ENCODE data around the gene SHISA7. TPM values are rescaled to one million over a fixed set of nuclear protein-coding genes. Genes with fewer than 3 reads are reported as not detected.
A peak's percentile ranks its signal among the peaks of the same experiment; 100 is the strongest.

The SHISA7 gene
- total and polyA plus RNA-seq, 8 donors: not detected

DNA sequence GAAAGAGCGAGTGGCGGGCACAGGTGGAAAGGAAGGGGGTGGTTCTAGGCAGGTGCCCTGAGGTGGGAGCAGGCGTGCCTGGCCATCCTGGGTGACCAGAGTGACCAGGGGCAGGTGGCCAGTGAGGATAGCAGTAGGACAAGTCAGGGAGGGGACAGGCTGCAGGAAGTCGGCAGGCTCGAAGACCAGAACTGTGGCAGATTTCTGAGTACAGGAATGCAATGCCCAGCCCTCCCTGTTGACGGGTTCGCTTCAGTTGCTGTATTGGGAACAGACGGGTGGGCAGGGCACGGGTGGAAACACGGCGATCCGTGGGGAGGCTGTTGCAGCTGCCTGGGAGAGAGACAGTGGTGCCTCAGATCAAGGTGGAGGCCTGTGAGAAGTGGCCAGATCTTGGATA is 35.3 kb upstream of the SHISA7 start:
- no peaks in the 10 kb centered on the region for H3K27me3 ChIP-seq
- WGBS, 5 donors: 86 to 89% (median 88%) methylated on average over 12 of the region's 12 CpGs
- intact Hi-C loops (cut with DNase I; ENCODE audit: low total_unique reads): no loop called here
- peaks cover 10 to 31% (median 27%) of the 10 kb centered on the region in 4 donors for H3K36me3 ChIP-seq
- no peak for TF ChIP-seq POLR2A (IDR thresholded peaks at IDR 0.05)
- TF ChIP-seq CTCF (IDR thresholded peaks at IDR 0.05): no peak
- no peak for TF ChIP-seq EP300 (IDR thresholded peaks at IDR 0.05)
- TF ChIP-seq POLR2AphosphoS5 (IDR thresholded peaks at IDR 0.05): no peak
- H3K4me3 ChIP-seq: peak overlapping the region in 1 of 4 donors; percentile 60
- H3K4me1 ChIP-seq: peaks cover 14 to 31% (median 25%) of the 10 kb centered on the region in 4 donors
- DNase-seq: no peak
- H3K9me3 ChIP-seq: no peaks in the 10 kb centered on the region
- H3K27ac ChIP-seq: no peak overlapping the region

GRCh38 chr19:55477905-55478304 is 34.8 kb upstream of the SHISA7 start:
- 82 to 87% (median 85%) methylated on average over 13 of the region's 13 CpGs for WGBS, 5 donors
- intact Hi-C loops (cut with DNase I; ENCODE audit: low total_unique reads): no loop called here
- H3K9me3 ChIP-seq: no peaks in the 10 kb centered on the region
- no peak overlapping the region for H3K27ac ChIP-seq
- no peak for DNase-seq
- no peak for TF ChIP-seq EP300 (IDR thresholded peaks at IDR 0.05)
- TF ChIP-seq POLR2A (IDR thresholded peaks at IDR 0.05): no peak
- no peak for TF ChIP-seq POLR2AphosphoS5 (IDR thresholded peaks at IDR 0.05)
- TF ChIP-seq CTCF (IDR thresholded peaks at IDR 0.05): no peak
- peaks cover 6 to 27% (median 23%) of the 10 kb centered on the region in 4 donors for H3K36me3 ChIP-seq
- peaks cover 14 to 30% (median 25%) of the 10 kb centered on the region in 4 donors for H3K4me1 ChIP-seq
- no peaks in the 10 kb centered on the region for H3K27me3 ChIP-seq
- peak overlapping the region in 2 of 4 donors; percentile 51 to 60 for H3K4me3 ChIP-seq

- H3K4me1 ChIP-seq: peaks cover 14 to 30% (median 25%) of the 10 kb centered on the region in 4 donors
- peak within 1 kb of the TSS; percentile 94 to 98 (median 95) for H3K27ac ChIP-seq
- 0 to 3% (median 1%) methylated on average over 25 to 61 of the region's 61 CpGs for WGBS, 5 donors
- H3K4me3 ChIP-seq: peak within 1 kb of the TSS; percentile 51 to 69 (median 60)
- H3K9me3 ChIP-seq: no peaks in the 10 kb centered on the region
- DNase-seq: peak; percentile 99 to 100
- H3K27me3 ChIP-seq: no peaks in the 10 kb centered on the region
- intact Hi-C loops (cut with DNase I; ENCODE audit: low total_unique reads): no loop called here
- H3K36me3 ChIP-seq: peaks cover 0 to 10% (median 6%) of the 10 kb centered on the region in 4 donors
- no peak for TF ChIP-seq CTCF (IDR thresholded peaks at IDR 0.05)
- peak in 1 of 4 donors; percentile 71 for TF ChIP-seq POLR2A (IDR thresholded peaks at IDR 0.05)
- TF ChIP-seq POLR2AphosphoS5 (IDR thresholded peaks at IDR 0.05): peak; percentile 85 to 96 (median 94)
- no peak for TF ChIP-seq EP300 (IDR thresholded peaks at IDR 0.05)
Measured at GRCh38 chr19:55476100-55476775, 33.1 kb upstream of the SHISA7 start, which contains the start of gene ZNF628. Gene ZNF628 (plus strand): TSS chr19:55476617. CDS start chr19:55479911, 3,294 bp downstream.

- H3K9me3 ChIP-seq: no peaks in the 10 kb centered on the region
- 84 to 90% (median 86%) methylated on average over 14 to 19 of the region's 19 CpGs for WGBS, 5 donors
- H3K27me3 ChIP-seq: no peaks in the 10 kb centered on the region
- H3K4me1 ChIP-seq: peaks cover 14 to 30% (median 25%) of the 10 kb centered on the region in 4 donors
- intact Hi-C loops (cut with DNase I; ENCODE audit: low total_unique reads): no loop called here
- no peak overlapping the region for H3K27ac ChIP-seq
- no peaks in the 10 kb centered on the region for H3K36me3 ChIP-seq
- DNase-seq: peak in 1 of 2 donors; percentile 46
- no peak for TF ChIP-seq CTCF (IDR thresholded peaks at IDR 0.05)
- no peak for TF ChIP-seq EP300 (IDR thresholded peaks at IDR 0.05)
- no peak for TF ChIP-seq POLR2AphosphoS5 (IDR thresholded peaks at IDR 0.05)
- no peak for TF ChIP-seq POLR2A (IDR thresholded peaks at IDR 0.05)
- H3K4me3 ChIP-seq: no peak overlapping the region
Measured at GRCh38 chr19:55474269-55475265, 31.5 kb upstream of the SHISA7 start.
